ENCODE measurements around the gene MAPK14.
A peak's percentile ranks its signal among the peaks of the same experiment; 100 is the strongest.

The MAPK14 gene

DNA sequence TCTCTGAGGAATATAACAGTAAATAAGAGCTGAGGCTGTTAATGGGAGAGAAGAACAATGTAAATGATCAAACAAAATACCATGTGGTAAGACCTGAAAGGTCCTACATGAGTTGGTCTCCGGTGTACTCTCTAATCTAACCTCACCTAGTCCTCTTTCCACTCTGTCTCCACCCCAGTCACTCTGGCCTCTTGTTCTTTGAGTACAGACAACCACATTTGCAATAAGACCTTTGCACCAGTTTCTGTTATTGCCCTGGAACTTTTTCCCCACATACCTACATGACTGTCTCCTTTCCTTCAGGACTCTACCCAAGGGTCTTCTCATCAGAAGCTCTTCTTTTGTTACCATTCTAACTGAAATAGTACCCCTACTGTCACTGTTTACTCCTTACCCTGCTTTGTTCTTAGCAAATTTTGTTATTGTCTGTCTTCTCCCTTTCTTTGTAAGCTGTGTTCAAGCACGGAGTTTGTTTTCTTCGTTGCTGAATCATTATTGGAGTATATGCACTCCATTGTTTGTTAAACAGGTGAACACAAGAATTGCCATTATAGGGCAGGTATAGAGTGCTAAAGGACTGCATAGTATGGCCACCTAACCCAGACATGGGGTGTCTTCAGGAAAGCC, 37.3 kb downstream of the MAPK14 start:
- no peaks in the 10 kb centered on the region for H3K9me3 ChIP-seq (ENCODE audit: control insufficient read depth in 5 of 5, low read length in 5 of 5)
- H3K27ac ChIP-seq (ENCODE audit: low read depth, low read length) = peak overlapping the region; percentile 78
- H3K4me1 ChIP-seq (ENCODE audit: control insufficient read depth in 5 of 5, insufficient read depth in 5 of 5, low read length in 5 of 5) = peaks cover 6 to 44% (median 32%) of the 10 kb centered on the region in 5 donors
- peaks cover 7 to 10% (median 9%) of the 10 kb centered on the region in 5 donors for H3K36me3 ChIP-seq (ENCODE audit: control insufficient read depth in 5 of 5, insufficient read depth in 5 of 5, low read length in 5 of 5)
- no peaks in the 10 kb centered on the region for H3K27me3 ChIP-seq (ENCODE audit: control insufficient read depth in 5 of 5, insufficient read depth in 4 of 5, low read length in 5 of 5)
- H3K4me3 ChIP-seq (ENCODE audit: low read depth in 1 of 5, low read length in 5 of 5) = peak overlapping the region in 1 of 5 donors; percentile 6
- H3K9ac ChIP-seq (ENCODE audit: low read length in 5 of 5) = peak overlapping the region in 2 of 5 donors; percentile 22 to 27

DNA sequence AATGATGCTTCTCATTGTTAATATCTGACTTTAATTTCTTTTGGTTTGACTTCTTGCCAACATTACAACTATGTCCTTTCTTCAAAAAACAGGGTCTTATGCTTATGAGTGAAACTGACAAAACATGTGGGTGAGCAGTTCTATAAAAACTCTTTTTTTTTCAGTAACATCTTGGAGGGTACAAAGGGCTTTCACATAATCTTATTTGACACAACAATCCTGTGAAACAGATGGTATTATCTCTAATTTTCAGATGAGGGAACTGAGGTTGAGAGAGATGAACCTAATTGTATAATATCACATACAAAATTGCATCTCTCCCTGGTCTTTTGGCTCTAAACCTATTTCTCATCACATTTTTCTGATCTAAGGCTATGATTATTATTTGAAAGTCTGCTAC, 38.3 kb downstream of the MAPK14 start:
- peaks cover 0 to 4% (median 0%) of the 10 kb centered on the region in 5 donors for H3K36me3 ChIP-seq (ENCODE audit: control insufficient read depth in 5 of 5, insufficient read depth in 5 of 5, low read length in 5 of 5)
- peak overlapping the region; percentile 78 for H3K27ac ChIP-seq (ENCODE audit: low read depth, low read length)
- H3K4me1 ChIP-seq (ENCODE audit: control insufficient read depth in 5 of 5, insufficient read depth in 5 of 5, low read length in 5 of 5) = peaks cover 6 to 44% (median 32%) of the 10 kb centered on the region in 5 donors
- H3K4me3 ChIP-seq (ENCODE audit: low read depth in 1 of 5, low read length in 5 of 5) = no peak overlapping the region
- H3K27me3 ChIP-seq (ENCODE audit: control insufficient read depth in 5 of 5, insufficient read depth in 4 of 5, low read length in 5 of 5) = no peaks in the 10 kb centered on the region
- no peaks in the 10 kb centered on the region for H3K9me3 ChIP-seq (ENCODE audit: control insufficient read depth in 5 of 5, low read length in 5 of 5)
- H3K9ac ChIP-seq (ENCODE audit: low read length in 5 of 5) = peak overlapping the region in 1 of 5 donors; percentile 37

DNA sequence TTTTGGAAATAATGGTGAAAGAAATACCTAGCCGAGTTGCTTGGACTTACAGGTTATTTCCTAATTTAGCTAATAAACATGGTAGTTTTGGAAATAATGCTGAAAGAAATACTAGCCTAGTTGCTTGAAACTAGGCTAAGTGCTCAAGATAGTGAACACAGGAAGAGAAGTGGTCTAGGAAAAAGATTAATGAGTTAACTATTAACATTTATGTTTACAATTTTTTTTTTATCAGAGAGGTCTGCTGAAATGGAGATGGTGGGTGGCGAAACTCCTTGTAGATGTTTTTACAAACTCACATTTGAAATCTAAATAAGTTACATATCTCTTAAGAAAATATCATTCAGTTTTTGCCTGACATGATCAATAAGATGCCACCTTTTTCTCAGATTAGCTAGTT, 39.2 kb downstream of the MAPK14 start:
- Histone ChIP-seq H3K9ac (ENCODE audit: low read length in 5 of 5) (peak overlapping the region in 2 of 5 donors; percentile 5 to 53), H3K27me3 (ENCODE audit: control insufficient read depth in 5 of 5, insufficient read depth in 4 of 5, low read length in 5 of 5) (no peaks in the 10 kb centered on the region), H3K36me3 (ENCODE audit: control insufficient read depth in 5 of 5, insufficient read depth in 5 of 5, low read length in 5 of 5) (peaks cover 0 to 4% (median 0%) of the 10 kb centered on the region in 5 donors), H3K4me3 (ENCODE audit: low read depth in 1 of 5, low read length in 5 of 5) (no peak overlapping the region), H3K9me3 (ENCODE audit: control insufficient read depth in 5 of 5, low read length in 5 of 5) (no peaks in the 10 kb centered on the region), H3K27ac (ENCODE audit: low read depth, low read length) (peak overlapping the region; percentile 78), H3K4me1 (ENCODE audit: control insufficient read depth in 5 of 5, insufficient read depth in 5 of 5, low read length in 5 of 5) (peaks cover 6 to 44% (median 32%) of the 10 kb centered on the region in 5 donors)

DNA sequence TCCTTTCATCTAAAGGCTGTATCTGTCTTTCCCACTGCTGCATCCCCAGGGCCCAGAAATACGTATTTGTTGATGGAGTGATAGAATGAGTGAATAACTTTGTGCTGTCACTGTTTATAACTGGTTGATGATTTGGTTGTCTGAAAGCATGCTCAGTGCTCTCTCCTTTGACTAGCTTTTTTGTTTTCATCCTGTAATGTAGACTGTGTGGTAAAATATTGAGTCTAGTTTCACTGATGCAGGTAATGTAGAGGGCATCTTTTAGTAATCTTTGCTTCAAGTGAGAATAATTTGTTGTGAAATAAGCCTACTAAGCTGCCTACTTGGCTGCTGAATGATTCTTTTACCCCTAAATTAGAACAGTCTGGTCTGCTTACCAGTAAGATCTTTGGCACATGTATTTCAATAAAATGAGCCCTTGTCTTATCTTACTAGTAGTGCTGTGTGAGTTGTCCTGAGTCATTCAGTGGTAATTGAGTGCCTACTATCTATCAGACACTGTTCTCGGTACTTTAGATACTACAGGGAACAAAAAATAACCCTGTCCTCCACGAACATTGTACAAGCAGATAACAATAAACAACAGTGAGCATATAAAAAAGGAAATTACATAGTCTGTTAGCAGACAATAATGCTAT, 39.9 kb downstream of the MAPK14 start:
- Histone ChIP-seq H3K27me3 (ENCODE audit: control insufficient read depth in 5 of 5, insufficient read depth in 4 of 5, low read length in 5 of 5) (no peaks in the 10 kb centered on the region), H3K36me3 (ENCODE audit: control insufficient read depth in 5 of 5, insufficient read depth in 5 of 5, low read length in 5 of 5) (peaks cover 0 to 4% (median 0%) of the 10 kb centered on the region in 5 donors), H3K27ac (ENCODE audit: low read depth, low read length) (peak overlapping the region; percentile 78), H3K9ac (ENCODE audit: low read length in 5 of 5) (peak overlapping the region in 2 of 5 donors; percentile 29 to 53), H3K4me3 (ENCODE audit: low read depth in 1 of 5, low read length in 5 of 5) (no peak overlapping the region), H3K9me3 (ENCODE audit: control insufficient read depth in 5 of 5, low read length in 5 of 5) (no peaks in the 10 kb centered on the region), H3K4me1 (ENCODE audit: control insufficient read depth in 5 of 5, insufficient read depth in 5 of 5, low read length in 5 of 5) (peaks cover 6 to 44% (median 32%) of the 10 kb centered on the region in 5 donors)

DNA sequence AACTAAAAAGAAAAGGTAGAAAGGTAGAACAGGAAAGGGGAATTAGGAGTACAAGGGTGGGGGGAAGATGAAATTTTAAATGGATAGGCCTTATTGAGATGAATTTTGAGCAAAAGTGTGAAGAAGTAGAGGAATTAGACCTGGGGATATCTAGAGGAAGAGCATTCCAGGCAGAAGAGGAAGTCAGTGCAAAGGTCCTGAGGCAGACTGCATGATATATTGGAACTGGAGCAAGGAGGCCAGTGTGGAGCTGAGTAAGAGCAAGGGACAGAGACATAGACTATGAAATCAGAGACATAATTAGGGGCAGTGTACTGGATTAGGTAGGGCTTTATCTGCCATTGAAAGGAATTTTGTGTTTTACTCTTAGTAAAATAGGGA, 40.4 kb downstream of the MAPK14 start:
- Histone ChIP-seq H3K27me3 (ENCODE audit: control insufficient read depth in 5 of 5, insufficient read depth in 4 of 5, low read length in 5 of 5) (no peaks in the 10 kb centered on the region), H3K27ac (ENCODE audit: low read depth, low read length) (peak overlapping the region; percentile 78), H3K4me1 (ENCODE audit: control insufficient read depth in 5 of 5, insufficient read depth in 5 of 5, low read length in 5 of 5) (peaks cover 6 to 44% (median 32%) of the 10 kb centered on the region in 5 donors), H3K9ac (ENCODE audit: low read length in 5 of 5) (peak overlapping the region in 1 of 5 donors; percentile 29), H3K36me3 (ENCODE audit: control insufficient read depth in 5 of 5, insufficient read depth in 5 of 5, low read length in 5 of 5) (peaks cover 0 to 1% (median 0%) of the 10 kb centered on the region in 5 donors), H3K4me3 (ENCODE audit: low read depth in 1 of 5, low read length in 5 of 5) (no peak overlapping the region), H3K9me3 (ENCODE audit: control insufficient read depth in 5 of 5, low read length in 5 of 5) (no peaks in the 10 kb centered on the region)

DNA sequence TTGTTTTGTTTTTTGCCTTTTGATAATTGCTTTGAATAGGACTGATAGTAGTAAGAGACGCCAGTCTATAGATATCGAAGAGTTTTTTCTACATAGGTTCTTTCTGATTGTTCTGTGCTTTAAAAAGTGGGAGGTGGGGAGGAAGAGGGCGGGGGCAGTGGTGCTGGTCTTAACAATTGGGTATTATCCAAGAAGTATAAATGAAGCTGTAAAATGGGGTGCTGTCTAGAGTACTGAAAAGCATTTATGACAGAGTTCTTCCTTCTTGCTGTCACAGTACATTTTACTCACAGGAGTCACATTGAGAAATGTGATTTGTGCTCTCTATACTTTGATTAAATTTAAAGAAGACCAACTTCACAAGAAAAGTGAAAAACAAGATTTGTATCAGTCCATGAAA, 41.0 kb downstream of the MAPK14 start:
- Histone ChIP-seq H3K9me3 (ENCODE audit: control insufficient read depth in 5 of 5, low read length in 5 of 5) (no peaks in the 10 kb centered on the region), H3K4me1 (ENCODE audit: control insufficient read depth in 5 of 5, insufficient read depth in 5 of 5, low read length in 5 of 5) (peaks cover 6 to 41% (median 32%) of the 10 kb centered on the region in 5 donors), H3K27ac (ENCODE audit: low read depth, low read length) (no peak overlapping the region), H3K36me3 (ENCODE audit: control insufficient read depth in 5 of 5, insufficient read depth in 5 of 5, low read length in 5 of 5) (no peaks in the 10 kb centered on the region), H3K27me3 (ENCODE audit: control insufficient read depth in 5 of 5, insufficient read depth in 4 of 5, low read length in 5 of 5) (no peaks in the 10 kb centered on the region), H3K4me3 (ENCODE audit: low read depth in 1 of 5, low read length in 5 of 5) (no peak overlapping the region), H3K9ac (ENCODE audit: low read length in 5 of 5) (no peak overlapping the region)

DNA sequence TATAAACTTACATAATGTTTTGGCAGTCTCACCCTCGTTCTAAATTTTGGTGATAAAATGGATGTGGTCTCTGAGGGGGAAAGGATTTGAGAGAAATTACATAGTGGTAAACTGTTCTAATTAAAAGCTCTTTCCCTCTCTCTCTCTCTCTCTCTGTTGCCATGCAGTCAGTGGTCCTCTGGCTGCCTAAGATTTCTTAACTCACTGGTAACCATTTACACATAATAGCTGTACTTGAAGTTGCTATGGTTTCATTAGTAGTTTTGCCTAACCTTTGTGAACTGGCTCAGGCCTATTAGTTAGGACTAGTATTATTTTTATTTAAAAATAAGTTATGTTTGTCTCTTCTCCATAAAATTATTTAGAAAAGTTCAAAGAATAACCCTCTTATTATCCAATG, 42.0 kb downstream of the MAPK14 start:
- no peaks in the 10 kb centered on the region for H3K27me3 ChIP-seq (ENCODE audit: control insufficient read depth in 5 of 5, insufficient read depth in 4 of 5, low read length in 5 of 5)
- peaks cover 4 to 32% (median 25%) of the 10 kb centered on the region in 5 donors for H3K4me1 ChIP-seq (ENCODE audit: control insufficient read depth in 5 of 5, insufficient read depth in 5 of 5, low read length in 5 of 5)
- no peak overlapping the region for H3K9ac ChIP-seq (ENCODE audit: low read length in 5 of 5)
- H3K36me3 ChIP-seq (ENCODE audit: control insufficient read depth in 5 of 5, insufficient read depth in 5 of 5, low read length in 5 of 5) = no peaks in the 10 kb centered on the region
- H3K4me3 ChIP-seq (ENCODE audit: low read depth in 1 of 5, low read length in 5 of 5) = no peak overlapping the region
- H3K27ac ChIP-seq (ENCODE audit: low read depth, low read length) = no peak overlapping the region
- no peaks in the 10 kb centered on the region for H3K9me3 ChIP-seq (ENCODE audit: control insufficient read depth in 5 of 5, low read length in 5 of 5)

DNA sequence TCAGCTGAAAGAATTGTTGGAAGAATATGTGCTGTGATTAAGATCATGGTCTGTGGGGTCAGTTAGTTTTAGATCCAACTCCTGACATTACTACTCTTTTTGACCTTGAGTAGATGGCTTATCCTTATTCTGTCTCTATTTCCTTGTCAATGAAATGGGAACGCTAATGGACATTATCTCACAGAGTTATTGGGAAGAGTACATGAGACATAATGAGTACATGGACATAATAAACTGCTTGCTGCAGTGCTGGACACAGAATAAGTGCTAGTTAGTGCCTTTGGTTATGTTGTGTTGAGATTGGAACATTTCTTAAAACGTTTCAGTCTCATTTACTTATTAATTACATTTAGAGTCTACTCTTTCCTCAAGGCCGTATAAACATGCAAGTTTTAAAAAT, 42.6 kb downstream of the MAPK14 start:
- Histone ChIP-seq H3K27ac (ENCODE audit: low read depth, low read length) (no peak overlapping the region), H3K36me3 (ENCODE audit: control insufficient read depth in 5 of 5, insufficient read depth in 5 of 5, low read length in 5 of 5) (peaks cover 0 to 6% (median 0%) of the 10 kb centered on the region in 5 donors), H3K4me3 (ENCODE audit: low read depth in 1 of 5, low read length in 5 of 5) (no peak overlapping the region), H3K27me3 (ENCODE audit: control insufficient read depth in 5 of 5, insufficient read depth in 4 of 5, low read length in 5 of 5) (no peaks in the 10 kb centered on the region), H3K9me3 (ENCODE audit: control insufficient read depth in 5 of 5, low read length in 5 of 5) (no peaks in the 10 kb centered on the region), H3K4me1 (ENCODE audit: control insufficient read depth in 5 of 5, insufficient read depth in 5 of 5, low read length in 5 of 5) (peaks cover 0 to 25% (median 18%) of the 10 kb centered on the region in 5 donors), H3K9ac (ENCODE audit: low read length in 5 of 5) (no peak overlapping the region)

DNA sequence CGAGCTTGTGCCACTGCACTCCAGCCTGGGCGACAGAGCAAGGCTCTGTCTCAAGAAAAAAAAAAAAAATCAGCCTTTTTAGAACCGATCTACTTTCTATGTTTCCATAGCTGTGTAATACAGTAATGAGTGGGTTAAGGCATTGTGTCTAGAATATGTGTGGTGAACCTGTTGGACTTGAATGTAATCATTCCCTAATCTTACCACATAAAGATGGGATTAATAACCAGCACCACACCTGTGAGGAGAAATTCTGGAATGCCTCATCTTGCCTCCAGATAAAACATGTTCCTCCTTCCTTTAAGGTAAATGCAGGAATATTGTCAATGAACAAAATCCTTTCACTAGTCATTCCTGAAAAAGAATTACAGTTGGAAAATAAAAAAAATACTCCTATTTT, 43.7 kb downstream of the MAPK14 start:
- no peak overlapping the region for H3K27ac ChIP-seq (ENCODE audit: low read depth, low read length)

DNA sequence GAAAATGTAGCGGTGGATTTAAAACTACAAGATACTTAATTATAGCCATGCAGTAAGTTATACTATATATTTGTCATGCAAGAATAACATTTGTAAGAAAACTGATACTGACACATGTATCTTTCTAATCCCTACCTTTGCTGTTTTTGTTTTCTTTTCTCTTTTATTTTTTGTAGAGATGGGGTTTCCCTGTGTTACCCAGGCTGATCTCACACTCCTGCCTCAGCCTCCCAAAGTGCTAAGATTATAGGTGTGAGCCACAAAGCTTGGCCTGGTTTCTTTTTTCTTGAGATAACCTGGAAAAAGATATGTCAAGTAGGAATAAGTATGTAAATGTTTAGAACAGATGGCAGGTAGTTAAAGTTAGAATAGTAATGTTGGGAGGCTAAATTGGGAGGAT, 44.1 kb downstream of the MAPK14 start:
- Histone ChIP-seq H3K27me3 (ENCODE audit: control insufficient read depth in 5 of 5, insufficient read depth in 4 of 5, low read length in 5 of 5) (no peaks in the 10 kb centered on the region), H3K36me3 (ENCODE audit: control insufficient read depth in 5 of 5, insufficient read depth in 5 of 5, low read length in 5 of 5) (peaks cover 0 to 18% (median 7%) of the 10 kb centered on the region in 5 donors), H3K9ac (ENCODE audit: low read length in 5 of 5) (no peak overlapping the region), H3K4me3 (ENCODE audit: low read depth in 1 of 5, low read length in 5 of 5) (no peak overlapping the region), H3K4me1 (ENCODE audit: control insufficient read depth in 5 of 5, insufficient read depth in 5 of 5, low read length in 5 of 5) (peaks cover 0 to 13% (median 9%) of the 10 kb centered on the region in 5 donors), H3K27ac (ENCODE audit: low read depth, low read length) (no peak overlapping the region), H3K9me3 (ENCODE audit: control insufficient read depth in 5 of 5, low read length in 5 of 5) (no peaks in the 10 kb centered on the region)

More for the DNA sequence above, 43.7 kb downstream of the MAPK14 start:
- no peaks in the 10 kb centered on the region for H3K27me3 ChIP-seq (ENCODE audit: control insufficient read depth in 5 of 5, insufficient read depth in 4 of 5, low read length in 5 of 5)
- H3K9me3 ChIP-seq (ENCODE audit: control insufficient read depth in 5 of 5, low read length in 5 of 5) = no peaks in the 10 kb centered on the region
- peaks cover 0 to 15% (median 9%) of the 10 kb centered on the region in 5 donors for H3K4me1 ChIP-seq (ENCODE audit: control insufficient read depth in 5 of 5, insufficient read depth in 5 of 5, low read length in 5 of 5)
- H3K9ac ChIP-seq (ENCODE audit: low read length in 5 of 5) = no peak overlapping the region
- no peak overlapping the region for H3K4me3 ChIP-seq (ENCODE audit: low read depth in 1 of 5, low read length in 5 of 5)
- peaks cover 0 to 14% (median 6%) of the 10 kb centered on the region in 5 donors for H3K36me3 ChIP-seq (ENCODE audit: control insufficient read depth in 5 of 5, insufficient read depth in 5 of 5, low read length in 5 of 5)
